ENCODE measurements around the gene RBPMS2. TPM values are rescaled to one million over a fixed set of nuclear protein-coding genes. Genes with fewer than 3 reads are reported as not detected.
"Not testable (repeated sequence)": the region's sequence is repeated elsewhere in the genome, so short reads cannot be mapped to it uniquely, and the experiment has no call there.

Gene RBPMS2
- total RNA-seq, 2 donors from 2014 or later = 86.0 to 131 TPM

- Histone ChIP-seq H3K27me3 (ENCODE audit: control insufficient read depth, insufficient read depth, low read length, poor library complexity, severe bottlenecking) (no peaks in the 10 kb centered on the region), H3K4me3 (ENCODE audit: low read length) (no peak overlapping the region), H3K9ac (ENCODE audit: extremely low read depth, low read length, poor library complexity, severe bottlenecking) (no peak overlapping the region), H3K36me3 (ENCODE audit: control insufficient read depth, insufficient read depth, low read length) (no peaks in the 10 kb centered on the region), H3K9me3 (ENCODE audit: control insufficient read depth, low read length) (no peaks in the 10 kb centered on the region), H3K27ac (ENCODE audit: low read depth, low read length) (no peak overlapping the region), H3K4me1 (ENCODE audit: control insufficient read depth, insufficient read depth, low read length) (peaks cover 3% of the 10 kb centered on the region)
- TF ChIP-seq, protein P1, sequence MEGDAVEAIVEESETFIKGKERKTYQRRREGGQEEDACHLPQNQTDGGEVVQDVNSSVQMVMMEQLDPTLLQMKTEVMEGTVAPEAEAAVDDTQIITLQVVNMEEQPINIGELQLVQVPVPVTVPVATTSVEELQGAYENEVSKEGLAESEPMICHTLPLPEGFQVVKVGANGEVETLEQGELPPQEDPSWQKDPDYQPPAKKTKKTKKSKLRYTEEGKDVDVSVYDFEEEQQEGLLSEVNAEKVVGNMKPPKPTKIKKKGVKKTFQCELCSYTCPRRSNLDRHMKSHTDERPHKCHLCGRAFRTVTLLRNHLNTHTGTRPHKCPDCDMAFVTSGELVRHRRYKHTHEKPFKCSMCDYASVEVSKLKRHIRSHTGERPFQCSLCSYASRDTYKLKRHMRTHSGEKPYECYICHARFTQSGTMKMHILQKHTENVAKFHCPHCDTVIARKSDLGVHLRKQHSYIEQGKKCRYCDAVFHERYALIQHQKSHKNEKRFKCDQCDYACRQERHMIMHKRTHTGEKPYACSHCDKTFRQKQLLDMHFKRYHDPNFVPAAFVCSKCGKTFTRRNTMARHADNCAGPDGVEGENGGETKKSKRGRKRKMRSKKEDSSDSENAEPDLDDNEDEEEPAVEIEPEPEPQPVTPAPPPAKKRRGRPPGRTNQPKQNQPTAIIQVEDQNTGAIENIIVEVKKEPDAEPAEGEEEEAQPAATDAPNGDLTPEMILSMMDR (conservative IDR thresholded peaks at IDR 0.05) = no peak
- 100% methylated on average over 1 of the region's 1 CpG for whole genome bisulfite sequencing, 2 experiments (ENCODE audit: insufficient coverage in 1 of 2, insufficient read length in 1 of 2)
- Mint-ChIP-seq H3K27me3 (ENCODE audit: insufficient read depth) (no peaks in the 10 kb centered on the region), H3K4me3 (no peak overlapping the region), H3K27ac (no peak overlapping the region), H3K4me1 (peaks cover 16% of the 10 kb centered on the region), H3K9me3 (peaks cover 12% of the 10 kb centered on the region), H3K36me3 (ENCODE audit: low read depth) (peaks cover 6% of the 10 kb centered on the region)
- DNase-seq = no peak
Observed at GRCh38 chr15:64803526-64803925, 28.1 kb upstream of the RBPMS2 start.

DNA sequence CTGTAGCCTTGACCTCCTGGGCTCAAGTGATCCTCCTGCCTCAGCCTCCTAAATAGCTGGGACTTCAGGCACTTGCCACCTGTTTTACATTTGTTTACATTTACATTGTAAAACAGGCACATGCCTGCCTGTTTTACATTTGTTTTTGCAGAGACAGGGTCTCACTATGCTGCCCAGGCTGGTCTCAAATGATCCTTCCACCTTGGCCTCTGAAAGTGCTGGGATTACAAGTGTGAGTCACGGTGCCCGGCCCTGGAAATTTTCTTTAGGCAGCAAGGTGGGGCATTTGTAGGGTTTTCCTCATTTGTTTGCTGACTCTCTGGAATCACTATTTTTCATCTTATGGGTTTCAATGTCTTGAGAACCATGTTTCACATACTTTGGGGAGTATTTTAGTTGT lies 25.1 kb upstream of the RBPMS2 start:
- DNase-seq = no peak
- H3K4me1 ChIP-seq (ENCODE audit: control insufficient read depth, insufficient read depth, low read length) = no peaks in the 10 kb centered on the region
- no peaks in the 10 kb centered on the region for H3K9me3 ChIP-seq (ENCODE audit: control insufficient read depth, low read length)
- no peak overlapping the region for H3K4me3 ChIP-seq (ENCODE audit: low read length)
- H3K27me3 ChIP-seq (ENCODE audit: control insufficient read depth, insufficient read depth, low read length, poor library complexity, severe bottlenecking) = no peaks in the 10 kb centered on the region
- H3K9ac ChIP-seq (ENCODE audit: extremely low read depth, low read length, poor library complexity, severe bottlenecking) = no peak overlapping the region
- Mint-ChIP-seq H3K4me3 (no peak overlapping the region), H3K36me3 (ENCODE audit: low read depth) (peaks cover 6% of the 10 kb centered on the region), H3K4me1 (no peaks in the 10 kb centered on the region), H3K9me3 (peaks cover 13% of the 10 kb centered on the region), H3K27me3 (ENCODE audit: insufficient read depth) (no peaks in the 10 kb centered on the region), H3K27ac (no peak overlapping the region)
- no peak overlapping the region for H3K27ac ChIP-seq (ENCODE audit: low read depth, low read length)
- TF ChIP-seq, protein P1 (conservative IDR thresholded peaks at IDR 0.05) = no peak
- 80 to 98% methylated on average over 1 to 2 of the region's 2 CpGs for WGBS, 2 experiments (ENCODE audit: insufficient coverage in 1 of 2, insufficient read length in 1 of 2)
- no peaks in the 10 kb centered on the region for H3K36me3 ChIP-seq (ENCODE audit: control insufficient read depth, insufficient read depth, low read length)

DNA sequence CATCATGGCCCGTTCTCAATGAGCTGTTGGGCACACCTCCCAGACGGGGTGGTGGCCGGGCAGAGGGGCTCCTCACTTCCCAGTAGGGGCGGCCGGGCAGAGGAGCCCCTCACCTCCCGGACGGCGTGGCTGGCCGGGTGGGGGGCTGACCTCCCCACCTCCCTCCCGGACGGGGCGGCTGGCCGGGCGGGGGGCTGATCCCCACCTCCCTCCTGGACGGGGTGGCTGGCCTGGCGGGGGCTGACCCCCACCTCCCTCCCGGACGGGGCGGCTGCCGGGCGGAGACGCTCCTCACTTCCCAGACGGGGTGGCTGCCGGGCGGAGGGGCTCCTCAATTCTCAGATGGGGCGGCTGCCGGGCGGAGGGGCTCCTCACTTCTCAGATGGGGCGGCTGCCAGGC lies 23.5 kb upstream of the RBPMS2 start:
- not testable (repeated sequence) for H3K9ac ChIP-seq (ENCODE audit: extremely low read depth, low read length, poor library complexity, severe bottlenecking); H3K4me1 Mint-ChIP-seq; H3K27me3 Mint-ChIP-seq (ENCODE audit: insufficient read depth); H3K4me1 ChIP-seq (ENCODE audit: control insufficient read depth, insufficient read depth, low read length); DNase-seq; H3K27ac Mint-ChIP-seq; H3K36me3 Mint-ChIP-seq (ENCODE audit: low read depth); H3K9me3 ChIP-seq (ENCODE audit: control insufficient read depth, low read length); H3K27ac ChIP-seq (ENCODE audit: low read depth, low read length); H3K27me3 ChIP-seq (ENCODE audit: control insufficient read depth, insufficient read depth, low read length, poor library complexity, severe bottlenecking); H3K36me3 ChIP-seq (ENCODE audit: control insufficient read depth, insufficient read depth, low read length); H3K4me3 ChIP-seq (ENCODE audit: low read length); H3K4me3 Mint-ChIP-seq
- 96% methylated on average over 9 of the region's 29 CpGs; no CpG with 5 or more reads in 1 of the 2 experiments for WGBS, 2 experiments (ENCODE audit: insufficient coverage in 1 of 2, insufficient read length in 1 of 2)
- H3K9me3 Mint-ChIP-seq = peaks cover 13% of the 10 kb centered on the region

DNA sequence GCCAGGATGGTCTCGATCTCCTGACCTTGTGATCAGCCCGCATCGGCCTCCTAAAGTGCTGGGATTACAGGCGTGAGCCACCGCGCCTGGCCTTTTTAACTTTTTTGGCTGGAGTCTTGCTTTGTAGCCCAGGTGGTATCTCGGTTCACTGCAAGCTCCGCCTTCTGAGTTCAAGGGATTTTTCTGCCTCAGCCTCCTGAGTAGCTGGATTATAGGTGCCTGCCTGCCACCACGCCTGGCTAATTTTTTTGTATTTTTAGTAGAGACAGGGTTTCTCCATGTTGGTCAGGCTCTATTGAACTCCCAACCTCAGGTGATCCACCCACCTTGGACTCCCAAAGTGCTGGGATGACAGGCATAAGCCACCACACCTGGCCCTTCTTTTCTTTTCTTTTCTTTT lies 20.5 kb upstream of the RBPMS2 start:
- H3K27ac ChIP-seq (ENCODE audit: low read depth, low read length); H3K36me3 Mint-ChIP-seq (ENCODE audit: low read depth); H3K4me1 Mint-ChIP-seq; H3K4me3 Mint-ChIP-seq; H3K9me3 Mint-ChIP-seq; DNase-seq; H3K36me3 ChIP-seq (ENCODE audit: control insufficient read depth, insufficient read depth, low read length); H3K4me1 ChIP-seq (ENCODE audit: control insufficient read depth, insufficient read depth, low read length); H3K27me3 Mint-ChIP-seq (ENCODE audit: insufficient read depth); H3K4me3 ChIP-seq (ENCODE audit: low read length); H3K27ac Mint-ChIP-seq; H3K9ac ChIP-seq (ENCODE audit: extremely low read depth, low read length, poor library complexity, severe bottlenecking); H3K9me3 ChIP-seq (ENCODE audit: control insufficient read depth, low read length); H3K27me3 ChIP-seq (ENCODE audit: control insufficient read depth, insufficient read depth, low read length, poor library complexity, severe bottlenecking): not testable (repeated sequence)
- 94% methylated on average over 9 of the region's 9 CpGs for WGBS, 2 experiments (ENCODE audit: insufficient coverage in 1 of 2, insufficient read length in 1 of 2)

- H3K9me3 ChIP-seq (ENCODE audit: control insufficient read depth, low read length); H3K27ac ChIP-seq (ENCODE audit: low read depth, low read length); DNase-seq; H3K27me3 Mint-ChIP-seq (ENCODE audit: insufficient read depth); H3K4me1 Mint-ChIP-seq; H3K9me3 Mint-ChIP-seq; H3K4me1 ChIP-seq (ENCODE audit: control insufficient read depth, insufficient read depth, low read length); H3K4me3 ChIP-seq (ENCODE audit: low read length); H3K36me3 Mint-ChIP-seq (ENCODE audit: low read depth); H3K4me3 Mint-ChIP-seq; H3K36me3 ChIP-seq (ENCODE audit: control insufficient read depth, insufficient read depth, low read length); H3K27me3 ChIP-seq (ENCODE audit: control insufficient read depth, insufficient read depth, low read length, poor library complexity, severe bottlenecking); H3K27ac Mint-ChIP-seq; H3K9ac ChIP-seq (ENCODE audit: extremely low read depth, low read length, poor library complexity, severe bottlenecking): not testable (repeated sequence)
- WGBS, 2 experiments (ENCODE audit: insufficient coverage in 1 of 2, insufficient read length in 1 of 2) = 89 to 98% methylated on average over 6 to 7 of the region's 7 CpGs
Observed at GRCh38 chr15:64795299-64795698, 19.9 kb upstream of the RBPMS2 start.
